Heart left ventricle (tissue), 13 donors: ENCODE measurements around the gene AGT.

ENCODE experiments used
- CTCF ChIP-seq, 12 donors: fragments of 200-600 bp; sonication (generic) in 4 of 12; IDR thresholded peaks; one replicate each; pipeline versions ENCODE4 v1.5.0 to v1.8.0; 2018 to 2022; ENCODE audit warnings: antibody characterized with exemption in 12 of 12, mild to moderate bottlenecking in 5 of 12
- POLR2A ChIP-seq, 2 donors: fragments of 450-650 bp; IDR thresholded peaks; one replicate each; pipeline ENCODE4 v1.6.1; 2017; ENCODE audit warnings: antibody characterized with exemption in 2 of 2, mild to moderate bottlenecking in 2 of 2, moderate library complexity in 2 of 2
- donor health status: ischemic (EF 13 %, LVEDD 7.1; RV severe dilation, severe dysfunction).
- donor health status: DM: no; HTN: yes; CAD: no.
- donor health status: DM: no; HTN: no; CAD: no.
- donor health status: ischemic (EF 25% LVEDD 6.9; RV normal size, moderate dysfunction).
- donor health status: ischemic (EF 25% LVEDD 5.7; RV mildly dilated, moderate dysfunction).
- donor health status: ischemic (EF 35%, LVEDD 5.7; RV mildly dilated, moderate dysfunction).
- donor health status: nonischemic (EF 11% LVEDD 7.7; RV severe dilation, severe dysfunction).
- donor health status: DM: yes; HTN: yes; CAD: no.
- donor health status: PGD.
- donor health status: ischemic (EF 29% LVEDD 5.4; RV normal size, mild dysfunction).
- donor health status: nonischemic (EF 23%, LVEDD 6.1; RV moderate dilation, normal function).

- TF ChIP-seq CTCF (IDR thresholded peaks at IDR 0.05) (no peak), POLR2A (IDR thresholded peaks at IDR 0.05) (no peak)
These were observed 1.6 kb upstream of the AGT start for GRCh38 chr1:230715510-230715909.
